Measurements from ENCODE around the gene CHN2.

DNA sequence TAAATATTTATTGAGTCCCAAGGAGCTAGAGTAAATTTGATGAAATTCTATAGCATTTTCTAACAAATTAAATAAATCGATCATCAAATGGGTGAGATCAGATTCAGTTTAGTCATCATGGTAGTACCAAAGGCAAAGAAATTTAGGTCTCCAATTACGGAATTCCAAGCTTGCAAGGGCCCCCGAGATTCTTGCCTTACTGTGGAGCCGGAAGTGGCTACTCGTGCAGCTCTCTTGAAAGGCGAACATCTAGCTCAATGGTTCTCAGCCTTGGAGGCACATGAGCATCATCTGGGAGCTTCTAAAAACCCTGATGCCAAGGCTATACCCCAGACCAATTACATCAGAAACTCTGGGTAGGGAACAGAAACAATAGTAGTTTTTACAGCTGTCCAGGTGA lies 251.2 kb downstream of the CHN2 start:
- TF ChIP-seq FOXM1 (IDR thresholded peaks at IDR 0.05; ENCODE audit: low read depth) (no peak), GATA2 (CRISPR knock-in tag; IDR thresholded peaks at IDR 0.05) (no peak), GABPA (IDR thresholded peaks at IDR 0.05; ENCODE audit: low read depth) (no peak), EP300 (IDR thresholded peaks at IDR 0.05; ENCODE audit: borderline replicate concordance in 1 of 2, low read depth in 1 of 2, low read length in 1 of 2) (no peak), RCOR1 (IDR thresholded peaks at IDR 0.05; ENCODE audit: low read length) (no peak), YY1 (IDR thresholded peaks at IDR 0.05; ENCODE audit: low read depth) (no peak), SIN3A (IDR thresholded peaks at IDR 0.05; ENCODE audit: borderline replicate concordance, low read depth, low read length) (no peak), TAF1 (IDR thresholded peaks at IDR 0.05; ENCODE audit: borderline replicate concordance, low read depth, low read length) (no peak), NFIC (IDR thresholded peaks at IDR 0.05; ENCODE audit: borderline replicate concordance) (no peak)
- TF ChIP-seq, protein P1, sequence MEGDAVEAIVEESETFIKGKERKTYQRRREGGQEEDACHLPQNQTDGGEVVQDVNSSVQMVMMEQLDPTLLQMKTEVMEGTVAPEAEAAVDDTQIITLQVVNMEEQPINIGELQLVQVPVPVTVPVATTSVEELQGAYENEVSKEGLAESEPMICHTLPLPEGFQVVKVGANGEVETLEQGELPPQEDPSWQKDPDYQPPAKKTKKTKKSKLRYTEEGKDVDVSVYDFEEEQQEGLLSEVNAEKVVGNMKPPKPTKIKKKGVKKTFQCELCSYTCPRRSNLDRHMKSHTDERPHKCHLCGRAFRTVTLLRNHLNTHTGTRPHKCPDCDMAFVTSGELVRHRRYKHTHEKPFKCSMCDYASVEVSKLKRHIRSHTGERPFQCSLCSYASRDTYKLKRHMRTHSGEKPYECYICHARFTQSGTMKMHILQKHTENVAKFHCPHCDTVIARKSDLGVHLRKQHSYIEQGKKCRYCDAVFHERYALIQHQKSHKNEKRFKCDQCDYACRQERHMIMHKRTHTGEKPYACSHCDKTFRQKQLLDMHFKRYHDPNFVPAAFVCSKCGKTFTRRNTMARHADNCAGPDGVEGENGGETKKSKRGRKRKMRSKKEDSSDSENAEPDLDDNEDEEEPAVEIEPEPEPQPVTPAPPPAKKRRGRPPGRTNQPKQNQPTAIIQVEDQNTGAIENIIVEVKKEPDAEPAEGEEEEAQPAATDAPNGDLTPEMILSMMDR (IDR thresholded peaks at IDR 0.05): no peak
- TF ChIP-seq, protein P2, sequence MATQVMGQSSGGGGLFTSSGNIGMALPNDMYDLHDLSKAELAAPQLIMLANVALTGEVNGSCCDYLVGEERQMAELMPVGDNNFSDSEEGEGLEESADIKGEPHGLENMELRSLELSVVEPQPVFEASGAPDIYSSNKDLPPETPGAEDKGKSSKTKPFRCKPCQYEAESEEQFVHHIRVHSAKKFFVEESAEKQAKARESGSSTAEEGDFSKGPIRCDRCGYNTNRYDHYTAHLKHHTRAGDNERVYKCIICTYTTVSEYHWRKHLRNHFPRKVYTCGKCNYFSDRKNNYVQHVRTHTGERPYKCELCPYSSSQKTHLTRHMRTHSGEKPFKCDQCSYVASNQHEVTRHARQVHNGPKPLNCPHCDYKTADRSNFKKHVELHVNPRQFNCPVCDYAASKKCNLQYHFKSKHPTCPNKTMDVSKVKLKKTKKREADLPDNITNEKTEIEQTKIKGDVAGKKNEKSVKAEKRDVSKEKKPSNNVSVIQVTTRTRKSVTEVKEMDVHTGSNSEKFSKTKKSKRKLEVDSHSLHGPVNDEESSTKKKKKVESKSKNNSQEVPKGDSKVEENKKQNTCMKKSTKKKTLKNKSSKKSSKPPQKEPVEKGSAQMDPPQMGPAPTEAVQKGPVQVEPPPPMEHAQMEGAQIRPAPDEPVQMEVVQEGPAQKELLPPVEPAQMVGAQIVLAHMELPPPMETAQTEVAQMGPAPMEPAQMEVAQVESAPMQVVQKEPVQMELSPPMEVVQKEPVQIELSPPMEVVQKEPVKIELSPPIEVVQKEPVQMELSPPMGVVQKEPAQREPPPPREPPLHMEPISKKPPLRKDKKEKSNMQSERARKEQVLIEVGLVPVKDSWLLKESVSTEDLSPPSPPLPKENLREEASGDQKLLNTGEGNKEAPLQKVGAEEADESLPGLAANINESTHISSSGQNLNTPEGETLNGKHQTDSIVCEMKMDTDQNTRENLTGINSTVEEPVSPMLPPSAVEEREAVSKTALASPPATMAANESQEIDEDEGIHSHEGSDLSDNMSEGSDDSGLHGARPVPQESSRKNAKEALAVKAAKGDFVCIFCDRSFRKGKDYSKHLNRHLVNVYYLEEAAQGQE (IDR thresholded peaks at IDR 0.05; ENCODE audit: low read depth, low read length): no peak
- TF ChIP-seq, protein P3, sequence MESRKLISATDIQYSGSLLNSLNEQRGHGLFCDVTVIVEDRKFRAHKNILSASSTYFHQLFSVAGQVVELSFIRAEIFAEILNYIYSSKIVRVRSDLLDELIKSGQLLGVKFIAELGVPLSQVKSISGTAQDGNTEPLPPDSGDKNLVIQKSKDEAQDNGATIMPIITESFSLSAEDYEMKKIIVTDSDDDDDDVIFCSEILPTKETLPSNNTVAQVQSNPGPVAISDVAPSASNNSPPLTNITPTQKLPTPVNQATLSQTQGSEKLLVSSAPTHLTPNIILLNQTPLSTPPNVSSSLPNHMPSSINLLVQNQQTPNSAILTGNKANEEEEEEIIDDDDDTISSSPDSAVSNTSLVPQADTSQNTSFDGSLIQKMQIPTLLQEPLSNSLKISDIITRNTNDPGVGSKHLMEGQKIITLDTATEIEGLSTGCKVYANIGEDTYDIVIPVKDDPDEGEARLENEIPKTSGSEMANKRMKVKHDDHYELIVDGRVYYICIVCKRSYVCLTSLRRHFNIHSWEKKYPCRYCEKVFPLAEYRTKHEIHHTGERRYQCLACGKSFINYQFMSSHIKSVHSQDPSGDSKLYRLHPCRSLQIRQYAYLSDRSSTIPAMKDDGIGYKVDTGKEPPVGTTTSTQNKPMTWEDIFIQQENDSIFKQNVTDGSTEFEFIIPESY (IDR thresholded peaks at IDR 0.05; ENCODE audit: borderline replicate concordance, low read depth): no peak
